GM18517 (cell line): ENCODE data around the gene PTMS.

Source experiments
- ATAC-seq: cut with Tn5 transposase; IDR thresholded peaks from one replicate; pipeline ENCODE4 v1.9.1; 2021; ENCODE audit warnings: mild to moderate bottlenecking, moderate library complexity; ENCODE audit not compliant: unreplicated experiment

Gene PTMS

DNA sequence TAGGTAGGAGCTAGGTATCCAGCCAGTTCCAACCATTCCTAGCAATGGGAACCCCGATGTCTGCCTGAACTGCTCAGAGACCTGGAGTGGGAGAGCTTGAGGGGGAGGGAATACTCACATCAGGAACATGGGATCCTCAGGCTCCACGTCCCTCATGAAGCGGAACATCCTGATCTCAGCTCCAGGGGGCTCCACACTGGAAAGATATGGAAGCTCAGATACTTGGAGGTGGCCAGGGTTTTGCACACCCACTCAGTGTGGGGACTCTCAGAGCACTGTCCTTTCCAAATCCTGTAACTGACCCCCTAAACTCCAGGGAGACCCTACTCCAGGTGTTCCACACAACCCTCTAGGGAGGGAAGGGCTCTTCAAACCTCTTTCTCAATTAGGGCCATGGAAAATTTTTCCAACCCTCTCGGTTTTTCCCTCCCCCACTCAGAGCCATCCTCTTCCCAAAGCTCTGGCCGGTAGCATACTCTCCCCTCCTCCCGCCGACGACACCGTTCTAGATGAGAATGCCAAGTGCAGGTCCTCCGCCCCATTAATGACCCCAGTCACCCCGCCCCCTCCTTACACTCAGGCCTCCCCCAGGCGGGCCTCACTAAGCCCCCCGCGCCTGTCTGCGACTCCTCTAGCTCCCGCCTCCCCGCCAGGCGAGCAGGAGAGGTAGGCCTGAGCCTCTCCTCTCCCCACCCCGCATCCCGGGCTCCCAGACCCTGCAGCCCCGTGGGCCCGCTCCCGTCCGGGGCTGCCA lies 13.8 kb upstream of the PTMS start:
- ATAC-seq: no peak

DNA sequence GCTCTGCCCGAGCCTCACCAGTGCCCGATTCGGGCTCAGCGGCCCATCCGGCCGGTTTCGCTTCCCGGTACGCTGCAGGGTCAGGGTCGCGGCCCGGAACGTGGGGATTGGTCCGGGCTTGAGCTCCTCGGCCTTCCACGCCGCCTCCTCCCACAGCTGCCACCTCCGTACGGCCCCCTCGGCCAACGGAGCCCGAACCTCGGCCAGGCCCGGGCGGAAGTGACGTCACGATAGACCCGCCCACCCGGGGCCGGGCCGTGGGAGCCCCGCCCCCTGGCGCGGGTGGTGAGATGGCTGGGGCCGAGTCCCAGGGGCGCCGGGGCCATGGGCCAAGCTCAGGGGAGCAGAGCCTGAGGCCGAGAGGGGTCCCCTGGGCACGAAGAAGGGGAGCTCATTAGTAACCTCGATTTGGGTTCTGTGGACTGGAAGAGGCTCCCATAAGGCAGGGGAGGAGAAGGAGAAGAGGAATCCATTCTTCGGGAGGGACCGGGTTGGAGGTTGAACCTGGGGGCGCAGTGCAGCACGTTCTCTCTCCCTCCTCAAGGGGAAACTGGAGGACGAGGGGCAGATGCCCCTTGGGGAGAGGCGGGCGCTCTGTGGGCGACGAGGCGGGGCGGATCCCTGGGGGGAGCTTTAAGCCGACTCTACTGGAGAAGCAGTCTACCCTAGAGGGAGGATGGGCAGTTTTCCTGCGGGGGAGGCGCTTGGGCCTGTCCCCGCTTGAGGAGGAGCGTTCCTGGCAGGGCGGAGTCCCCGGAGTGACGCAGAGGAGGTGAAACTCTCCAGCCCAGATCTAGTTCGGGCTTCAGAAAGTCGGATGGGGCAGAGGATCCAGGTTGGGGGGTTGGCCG lies 13.0 kb upstream of the PTMS start, which contains the start of gene MLF2:
Gene MLF2 (minus strand): TSS at position 221 of the 851 bp plus-strand sequence. CDS start 807 bp downstream, outside the sequence.
- ATAC-seq: peak; percentile 83

DNA sequence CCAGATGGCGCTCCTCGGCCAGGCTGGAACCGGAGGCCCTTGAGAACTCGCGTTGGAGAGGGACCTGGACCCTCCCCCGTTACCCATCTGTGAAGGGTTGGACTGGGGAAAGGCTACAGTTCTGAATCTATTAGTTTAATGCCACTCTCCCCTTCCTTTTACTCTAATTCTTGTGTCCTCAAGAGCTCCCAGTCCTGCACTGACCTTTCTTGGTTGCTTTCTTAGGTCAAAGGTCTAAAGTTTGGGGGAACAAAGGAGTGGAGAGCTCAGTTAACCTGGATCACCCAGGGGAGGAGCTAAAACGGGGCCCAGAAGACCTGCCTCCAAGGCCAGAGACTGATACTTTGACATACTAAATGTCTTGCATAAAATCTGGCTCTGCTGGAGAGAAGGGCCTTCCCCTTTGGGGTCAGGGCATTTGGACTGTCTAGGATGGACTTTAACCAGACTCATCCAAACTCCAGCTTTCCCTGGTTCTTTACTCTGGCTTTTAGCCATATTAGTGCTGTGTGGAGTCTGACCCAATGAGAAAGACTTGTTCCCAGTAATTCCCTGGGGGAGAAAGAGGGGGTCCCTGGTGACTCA lies 12.3 kb upstream of the PTMS start:
- ATAC-seq: no peak

DNA sequence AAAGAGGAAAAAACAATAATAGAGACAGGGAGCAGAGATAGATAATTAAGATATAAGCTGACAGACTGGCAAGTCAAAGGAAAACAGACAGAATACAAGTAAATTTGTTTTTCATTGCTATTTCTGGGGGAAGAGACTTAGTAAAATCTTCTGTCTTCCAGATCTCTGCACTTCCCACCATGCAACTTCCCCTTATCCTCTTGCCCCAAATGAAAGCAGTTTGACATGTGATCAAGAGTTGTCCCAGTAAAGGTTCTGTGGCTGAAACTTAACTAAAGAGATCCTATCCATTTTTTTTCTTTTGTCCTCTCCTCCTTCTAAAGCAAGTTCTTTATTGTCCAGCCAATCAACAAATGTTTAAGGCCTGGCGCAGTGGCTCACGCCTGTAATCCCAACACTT lies 11.8 kb upstream of the PTMS start:
- no peak for ATAC-seq

DNA sequence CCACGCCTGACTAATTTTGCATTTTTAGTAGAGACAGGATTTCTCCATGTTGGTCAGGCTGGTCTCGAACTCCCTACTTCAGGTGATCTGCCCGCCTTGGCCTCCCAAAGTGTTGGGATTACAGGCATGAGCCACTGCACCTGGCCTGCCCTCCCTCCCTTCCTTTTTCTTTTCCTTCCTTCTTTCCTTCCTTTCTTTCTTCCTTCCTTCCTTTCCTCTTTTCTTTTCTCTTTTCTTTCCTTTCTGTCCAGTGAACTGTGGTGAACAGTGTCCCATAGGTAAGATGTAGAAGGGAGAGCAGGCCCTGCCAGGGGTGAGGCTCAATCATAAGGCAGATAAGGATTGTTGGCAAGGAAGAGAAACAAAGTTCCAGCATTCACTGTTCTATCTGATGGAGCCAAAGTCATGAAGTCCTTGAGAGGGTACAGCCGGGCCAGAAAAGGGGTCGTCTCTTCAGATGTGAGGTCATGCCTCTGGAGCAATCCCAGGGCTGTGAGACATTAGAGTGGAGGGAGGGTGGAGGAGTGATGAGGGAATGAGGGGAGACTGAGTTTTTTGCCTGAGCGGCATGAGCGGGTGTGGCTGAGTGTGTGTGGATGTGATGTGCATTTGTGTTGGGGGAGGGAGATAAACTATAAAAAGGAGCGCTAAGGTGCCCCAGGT lies 9.0 kb upstream of the PTMS start:
- ATAC-seq: no peak

DNA sequence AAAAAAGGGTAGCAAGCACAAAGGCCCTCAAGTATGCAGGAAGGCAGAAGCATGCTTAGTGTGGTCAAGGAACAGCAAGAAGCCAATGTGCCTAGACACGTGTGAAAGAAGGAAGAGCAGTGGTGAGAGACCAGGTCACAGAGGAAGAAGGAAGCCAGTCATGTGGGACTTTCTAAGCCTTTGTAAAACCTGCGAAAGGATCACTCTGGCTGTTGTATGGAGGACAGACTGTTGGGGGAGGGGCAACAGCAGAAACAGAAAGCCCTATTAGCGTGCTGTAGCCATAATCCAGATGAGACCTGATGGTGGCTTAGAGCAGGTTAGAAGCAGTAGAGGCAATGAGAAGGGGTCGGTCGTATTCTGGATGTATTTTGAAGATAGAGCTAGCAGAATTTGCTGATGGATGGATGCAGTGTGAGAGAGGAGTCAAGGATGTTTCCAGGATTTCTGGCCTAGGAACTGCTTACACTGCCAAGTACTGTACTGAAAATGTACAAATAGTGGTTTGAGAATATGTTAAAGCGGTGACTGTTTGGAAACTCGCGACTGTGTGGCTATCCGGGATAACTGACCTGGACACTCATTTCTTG lies 7.6 kb upstream of the PTMS start:
- ATAC-seq: no peak

DNA sequence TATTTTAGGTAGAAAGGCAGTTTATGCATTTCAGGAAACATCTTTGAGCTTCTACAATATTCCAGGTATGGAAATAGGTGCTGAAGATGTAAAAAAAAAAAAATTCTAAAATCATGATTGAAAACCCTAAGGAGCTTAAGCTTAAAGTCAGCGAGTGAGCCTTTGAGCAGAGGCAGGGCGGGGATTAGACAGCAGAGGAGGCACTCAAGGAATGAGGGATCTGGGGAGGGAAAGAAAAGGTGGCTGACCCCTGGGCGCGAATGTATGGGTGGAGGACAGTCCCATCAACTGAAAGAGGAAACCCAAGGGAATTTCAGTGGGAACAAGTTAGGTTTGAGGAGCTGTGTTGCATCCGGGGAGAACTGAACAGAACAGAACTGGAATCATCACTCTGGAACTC lies 6.4 kb upstream of the PTMS start:
- no peak for ATAC-seq

DNA sequence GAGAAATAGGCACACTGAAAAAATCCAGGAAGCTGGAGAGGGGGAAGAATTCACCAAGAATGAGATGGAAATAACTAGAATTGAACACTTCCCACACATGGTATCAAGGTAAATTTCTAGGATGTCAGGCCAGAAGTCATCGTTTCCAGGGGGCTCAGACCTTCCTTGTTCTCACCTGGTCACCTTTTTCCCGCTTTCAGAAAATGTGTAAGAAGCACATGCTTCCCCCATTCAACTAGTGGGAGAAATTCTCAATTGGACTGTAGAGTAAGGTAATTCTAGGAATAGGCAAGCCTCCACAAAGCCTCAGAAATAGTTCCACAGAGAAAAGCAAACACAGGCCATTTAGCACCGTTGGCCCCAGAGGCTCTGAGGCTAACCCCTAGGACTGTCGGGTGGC lies 2.8 kb upstream of the PTMS start:
- ATAC-seq: no peak

DNA sequence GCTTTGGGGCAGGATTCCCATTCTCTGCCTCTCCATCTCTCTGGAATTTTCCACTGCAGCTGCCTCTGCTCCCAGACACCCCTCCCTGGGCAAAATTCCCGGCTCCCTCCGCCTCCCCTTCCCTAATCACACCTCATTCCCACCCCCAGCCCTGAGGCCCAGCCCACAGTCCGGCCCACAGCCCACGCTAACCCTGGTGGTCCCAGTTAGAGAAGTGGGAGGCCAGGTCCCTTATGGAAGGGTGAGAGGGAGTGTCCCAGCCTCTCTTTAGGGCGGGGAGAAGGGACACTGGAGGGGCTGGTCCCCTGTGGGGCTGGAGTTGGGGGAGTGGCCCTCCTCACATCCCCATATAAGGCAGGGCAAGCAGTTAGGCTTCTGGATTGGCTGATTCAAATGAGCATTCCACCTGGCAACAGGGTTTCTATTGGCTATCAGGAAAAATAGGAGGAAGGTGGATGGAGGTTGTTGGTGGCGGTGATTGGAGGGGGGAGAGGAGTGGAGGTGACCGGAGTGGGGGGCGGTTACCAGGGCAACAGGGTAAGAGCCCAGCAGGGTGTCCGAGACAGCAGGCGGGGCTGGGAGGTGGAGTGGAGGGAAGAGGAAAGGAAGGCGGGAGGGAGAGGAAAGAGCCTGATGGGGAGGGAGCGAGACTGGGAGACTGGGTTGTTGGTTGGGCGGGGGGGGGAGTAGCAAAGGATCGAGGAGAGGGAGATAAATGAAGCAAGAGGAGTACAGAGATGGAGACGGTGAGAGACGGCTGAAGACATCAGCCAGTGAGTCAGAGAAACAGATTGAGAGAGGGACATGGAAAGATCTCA lies 1.9 kb upstream of the PTMS start:
- peak; percentile 86 for ATAC-seq

DNA sequence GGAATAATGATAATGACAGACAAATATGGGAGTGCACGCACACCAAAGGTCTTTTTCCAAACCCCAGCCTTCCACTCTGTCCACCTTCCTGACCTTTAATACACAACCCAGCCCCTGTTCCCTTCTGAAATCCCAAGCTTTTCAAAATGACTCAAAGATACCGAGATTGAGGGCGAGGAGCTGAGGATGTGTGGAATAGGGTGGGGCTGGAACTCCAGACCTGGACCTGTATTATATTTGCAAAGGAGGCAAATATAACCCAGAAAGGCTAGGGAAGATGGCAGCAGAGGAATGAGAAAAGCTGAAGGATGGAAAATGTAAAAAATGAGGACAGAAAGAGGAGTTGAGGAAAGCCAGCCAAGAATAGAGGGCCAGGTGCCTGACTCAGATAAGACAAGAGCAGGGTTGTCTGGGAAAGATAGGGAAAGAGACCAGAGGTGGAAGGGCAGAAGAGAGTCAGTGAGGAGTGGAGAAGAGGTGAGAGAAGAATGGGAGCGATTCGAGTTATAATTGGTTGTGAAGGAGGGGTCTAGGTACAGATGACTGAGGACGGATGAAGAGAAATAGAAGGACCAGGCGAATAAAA lies 1.0 kb upstream of the PTMS start:
- no peak for ATAC-seq

DNA sequence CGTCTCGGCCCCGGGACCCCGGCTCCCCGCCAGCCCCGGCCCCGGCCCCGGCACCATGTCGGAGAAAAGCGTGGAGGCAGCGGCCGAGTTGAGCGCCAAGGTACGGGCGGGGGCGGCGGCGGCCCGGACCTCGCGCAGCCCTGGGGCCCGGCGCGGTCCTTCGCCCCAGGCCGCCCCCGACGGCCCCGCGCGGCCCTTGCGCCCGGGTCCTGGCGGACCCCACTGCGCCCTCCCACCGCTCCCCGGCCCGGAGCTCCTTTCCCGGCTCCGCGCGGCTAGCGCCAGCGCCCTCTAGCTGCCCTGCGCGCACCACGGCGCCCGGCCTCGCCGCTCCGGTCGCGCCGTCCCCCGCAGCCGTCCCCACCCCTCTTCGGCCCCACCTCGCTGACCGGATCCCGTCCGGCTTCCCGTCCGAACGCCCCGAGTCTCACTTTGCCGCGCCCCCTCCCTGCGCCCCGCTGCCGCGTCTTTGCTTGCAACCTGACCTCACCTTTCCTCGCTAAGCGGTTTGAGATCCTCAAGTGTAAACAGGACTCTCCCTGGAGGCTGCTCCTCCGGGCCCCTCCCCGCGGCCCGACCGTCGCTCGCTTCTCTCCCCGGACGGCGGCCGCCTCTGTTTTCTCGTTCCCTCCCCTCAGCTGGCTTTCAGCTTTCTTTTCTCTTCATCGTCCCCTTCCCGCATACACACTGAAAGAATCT lies 637 bp downstream of the PTMS start:
- no peak for ATAC-seq

DNA sequence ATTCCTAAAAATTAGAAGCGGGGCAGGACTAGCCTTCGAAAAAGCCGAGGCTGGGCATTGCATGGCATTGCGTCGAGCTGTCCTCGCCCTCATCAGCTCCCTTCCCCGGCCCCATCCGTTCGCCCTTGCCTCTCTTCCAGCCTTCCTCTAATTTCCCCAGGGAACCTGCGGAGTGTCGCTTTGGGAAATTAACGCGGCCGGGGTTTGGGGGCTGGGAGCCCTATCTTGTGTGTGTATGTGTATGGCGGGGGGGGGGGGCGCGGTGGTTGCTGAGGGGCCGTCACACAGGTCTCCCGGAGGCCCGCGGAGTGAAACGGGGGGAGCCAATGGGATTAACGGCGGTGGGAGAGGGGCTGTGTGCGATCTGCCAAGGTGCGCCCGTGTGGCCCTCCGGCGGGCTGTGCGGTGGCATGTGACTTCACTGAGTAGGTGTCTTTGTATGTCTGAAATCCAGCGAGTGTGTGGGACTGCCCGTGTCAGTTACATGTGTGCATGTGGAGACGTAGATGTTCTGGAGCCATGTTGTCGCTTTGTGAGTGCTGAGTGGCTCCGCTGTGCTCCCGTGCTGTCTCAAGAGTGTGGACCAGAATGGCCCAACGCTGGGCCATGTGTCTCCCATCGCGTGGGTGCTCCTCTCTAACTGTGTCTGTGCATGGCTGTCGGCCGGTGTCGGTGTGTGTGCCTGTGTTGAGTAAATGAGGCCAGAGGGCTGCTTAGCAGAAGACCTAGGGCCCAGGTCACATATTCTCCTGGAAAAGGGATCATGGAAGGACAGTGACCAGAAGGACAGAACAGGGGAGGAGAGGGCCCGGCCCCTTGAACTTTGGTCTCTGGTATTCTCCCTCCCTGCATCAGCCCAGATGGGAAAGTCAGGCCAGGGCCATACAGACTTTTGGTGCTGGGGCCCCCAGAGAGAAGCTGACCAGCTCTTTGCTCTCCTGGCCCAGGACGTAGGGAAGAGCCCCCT lies 1.5 kb downstream of the PTMS start:
- ATAC-seq: no peak

DNA sequence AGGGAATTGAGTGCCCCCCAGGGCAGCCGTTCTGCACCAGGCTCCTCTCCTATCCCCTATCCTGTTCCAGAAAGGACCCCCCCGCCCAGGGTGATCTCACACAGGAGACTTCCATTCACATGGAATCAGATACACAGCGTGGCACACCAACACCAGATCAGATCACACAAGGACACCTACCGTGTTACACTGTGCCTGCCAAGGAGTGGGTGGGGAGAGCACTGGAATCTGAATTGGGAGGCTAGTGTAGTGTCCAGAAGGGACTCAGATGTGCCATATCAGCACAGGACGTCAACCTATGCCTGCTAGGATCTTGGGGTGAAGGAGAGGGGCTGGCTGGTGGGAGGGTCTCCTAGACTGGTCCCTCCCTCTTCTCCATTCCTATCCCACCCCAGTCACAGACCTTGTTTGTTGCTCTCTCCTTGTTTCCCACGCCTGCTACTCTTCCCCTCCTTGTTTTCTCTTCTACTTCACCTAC lies 2.3 kb downstream of the PTMS start:
- no peak for ATAC-seq

DNA sequence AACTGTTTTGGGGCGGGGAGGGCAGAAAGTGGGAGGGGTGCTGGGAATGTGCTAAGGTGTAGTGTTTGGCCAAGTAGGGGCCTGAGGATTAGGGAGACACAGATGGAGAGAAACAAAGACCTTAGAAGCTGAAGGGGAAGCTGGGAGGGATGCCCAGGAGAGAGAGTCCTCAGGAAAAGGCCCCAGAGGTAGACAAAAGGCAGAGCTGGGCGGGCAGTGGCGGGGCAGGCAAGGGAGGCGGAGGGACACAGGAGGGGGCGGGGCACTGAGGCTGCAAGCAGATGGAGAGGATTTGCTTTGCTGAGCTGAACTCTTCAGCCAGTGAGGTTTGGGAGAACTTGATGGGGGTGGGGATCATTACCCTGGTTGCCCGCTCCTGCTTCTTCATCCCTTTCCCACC lies 2.8 kb downstream of the PTMS start:
- no peak for ATAC-seq

DNA sequence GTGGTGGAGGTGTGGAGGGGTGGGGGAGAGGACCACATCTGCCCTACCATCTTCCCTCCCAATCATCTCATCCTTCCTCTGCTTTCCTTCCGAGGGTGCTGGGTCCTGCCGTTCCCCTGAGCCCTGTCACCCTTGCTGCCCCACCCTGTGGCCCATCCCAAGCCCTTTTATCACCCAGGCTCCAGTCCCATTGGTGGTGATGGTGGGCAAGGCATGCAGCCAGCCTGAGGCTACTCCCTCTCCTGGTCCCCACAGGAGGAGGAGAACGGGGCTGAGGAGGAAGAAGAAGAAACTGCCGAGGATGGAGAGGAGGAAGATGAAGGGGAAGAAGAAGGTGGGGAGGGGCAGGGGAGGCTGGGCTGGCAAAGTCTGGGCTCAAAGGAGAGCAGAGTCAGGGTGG lies 3.5 kb downstream of the PTMS start:
- no peak for ATAC-seq

DNA sequence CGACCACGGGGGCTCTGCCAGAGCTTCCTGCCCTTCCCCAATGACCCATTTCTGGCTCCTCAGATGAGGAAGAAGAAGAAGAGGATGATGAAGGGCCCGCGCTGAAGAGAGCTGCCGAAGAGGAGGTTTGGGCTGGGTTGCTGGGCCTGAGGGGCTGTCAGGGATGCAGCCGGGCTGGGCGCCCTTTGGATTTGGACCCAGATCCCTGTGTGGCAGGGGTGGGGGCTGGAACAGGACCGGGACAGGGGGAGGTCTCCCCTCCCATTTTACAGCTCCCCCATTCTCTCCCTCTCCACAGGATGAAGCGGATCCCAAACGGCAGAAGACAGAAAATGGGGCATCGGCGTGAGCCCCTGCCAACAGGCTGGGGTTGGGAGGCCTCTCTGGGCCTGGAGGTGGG lies 3.9 kb downstream of the PTMS start:
- no peak for ATAC-seq

DNA sequence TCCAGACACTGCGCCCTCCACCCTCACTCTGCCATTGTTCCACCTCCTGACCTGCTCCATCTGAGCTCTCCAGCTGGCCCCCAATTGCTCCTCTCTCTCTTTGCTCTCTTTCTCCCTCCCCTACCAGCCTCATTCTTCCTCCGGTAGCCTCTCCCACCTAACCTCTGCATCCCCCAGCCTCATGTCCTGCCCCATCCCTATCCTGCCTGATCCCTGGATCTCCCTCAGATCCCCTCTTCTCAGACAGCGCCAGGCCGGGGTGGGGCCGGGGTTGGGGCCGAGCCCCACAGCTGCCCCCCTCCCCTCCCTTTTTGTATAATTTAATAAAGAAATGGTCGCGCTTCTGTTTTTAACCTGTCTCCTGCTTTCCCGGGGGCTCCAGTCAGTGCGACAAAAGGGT lies 4.4 kb downstream of the PTMS start:
- no peak for ATAC-seq

DNA sequence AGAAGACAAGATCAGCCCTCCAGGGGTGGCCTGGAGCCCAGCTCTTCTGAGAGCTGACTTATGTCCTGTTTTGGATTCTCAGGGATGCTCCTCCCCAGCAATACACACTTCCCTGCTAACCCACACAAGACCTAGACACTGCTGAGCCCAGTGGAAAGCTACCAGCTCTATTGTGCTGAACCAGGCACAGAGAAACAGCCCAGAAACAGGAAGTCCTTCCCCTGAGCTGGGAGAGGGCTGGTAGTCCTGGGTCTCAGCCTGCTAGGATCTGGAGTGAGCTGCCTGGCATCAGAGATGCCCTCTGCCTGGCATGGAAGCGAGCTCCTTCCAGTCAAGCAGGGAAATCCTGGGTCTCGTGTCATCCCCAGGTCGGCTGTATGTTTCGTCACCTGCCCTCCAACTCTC lies 4.9 kb downstream of the PTMS start:
- ATAC-seq: no peak
